AML-193 (cell line): ENCODE results near the gene SOSTDC1.
"Not testable (repeated sequence)": the region's sequence is repeated elsewhere in the genome, so short reads cannot be mapped to it uniquely, and the experiment has no call there.

ENCODE experiments used
- DNase-seq, 2 experiments: peaks; one replicate each; lab custom pipeline; 2025; lab: John Stamatoyannopoulos, UW

Gene SOSTDC1

GRCh38 chr7:16462431-16462889 is 3.1 kb downstream of the SOSTDC1 start:
- no peak for DNase-seq

- no peak for DNase-seq
Measured at GRCh38 chr7:16460789-16461493, 4.6 kb downstream of the SOSTDC1 start.

DNA sequence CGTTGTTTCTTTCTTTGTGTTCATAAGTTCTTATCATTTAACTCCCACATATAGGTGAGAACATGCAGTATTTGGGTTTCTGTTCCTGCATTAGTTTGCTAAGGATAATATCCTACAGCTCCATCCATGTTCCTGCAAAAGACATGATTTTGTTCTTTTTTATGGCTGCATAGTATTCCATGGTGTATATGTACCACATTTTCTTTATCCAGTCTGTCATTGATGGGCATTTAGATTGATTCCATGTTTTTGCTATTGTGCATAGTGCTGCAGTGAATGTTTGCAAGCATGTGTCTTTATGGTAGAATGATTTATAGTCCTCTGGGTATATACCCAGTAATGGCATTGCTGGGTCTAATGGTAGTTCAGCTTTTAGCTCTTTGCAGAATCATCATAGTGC is 9.2 kb downstream of the SOSTDC1 start:
- not testable (repeated sequence) for DNase-seq

- DNase-seq, result peak; percentile 3 to 12
Measured at GRCh38 chr7:16455591-16455990, 9.9 kb downstream of the SOSTDC1 start.

DNA sequence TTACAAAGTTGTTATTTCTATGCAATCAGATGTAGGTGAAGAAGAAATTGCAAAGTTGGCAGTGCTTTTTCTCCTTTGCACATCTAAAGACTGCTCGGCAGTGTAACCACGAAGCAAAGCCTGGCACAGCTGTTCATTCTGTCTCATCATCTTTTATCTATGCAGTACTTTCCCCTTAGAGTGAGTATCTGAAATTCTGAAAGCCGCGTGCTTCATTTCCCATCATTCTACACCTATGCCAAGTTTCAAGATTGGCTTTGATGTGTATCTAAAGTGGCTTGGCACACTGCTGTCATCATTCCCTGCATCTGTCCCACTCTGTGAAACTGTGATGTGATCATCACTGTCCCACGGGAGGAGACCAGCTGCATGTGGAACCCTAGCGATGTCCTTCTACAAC is 15.2 kb downstream of the SOSTDC1 start:
- DNase-seq, result no peak

- DNase-seq, result no peak
Measured at GRCh38 chr7:16447876-16448275, 17.7 kb downstream of the SOSTDC1 start.

DNA sequence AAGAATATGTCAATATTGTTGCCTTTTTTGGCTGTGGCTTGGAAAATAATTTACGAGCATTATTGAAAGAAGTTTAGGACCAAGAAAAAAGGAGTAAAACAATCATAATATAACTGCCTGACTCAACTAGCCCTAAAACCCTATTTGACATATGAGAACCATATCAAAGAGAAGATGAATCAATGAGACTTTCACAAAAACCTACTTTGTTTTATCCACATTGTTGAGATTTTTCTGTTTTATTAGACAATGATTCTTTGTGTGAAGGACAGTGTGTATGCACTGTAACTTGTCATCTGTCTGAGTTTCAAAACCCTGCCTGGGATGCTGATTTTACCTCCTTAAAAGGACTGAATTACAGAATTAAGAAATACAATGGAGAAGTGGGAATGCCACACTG is 19.0 kb downstream of the SOSTDC1 start:
- DNase-seq, result no peak

DNA sequence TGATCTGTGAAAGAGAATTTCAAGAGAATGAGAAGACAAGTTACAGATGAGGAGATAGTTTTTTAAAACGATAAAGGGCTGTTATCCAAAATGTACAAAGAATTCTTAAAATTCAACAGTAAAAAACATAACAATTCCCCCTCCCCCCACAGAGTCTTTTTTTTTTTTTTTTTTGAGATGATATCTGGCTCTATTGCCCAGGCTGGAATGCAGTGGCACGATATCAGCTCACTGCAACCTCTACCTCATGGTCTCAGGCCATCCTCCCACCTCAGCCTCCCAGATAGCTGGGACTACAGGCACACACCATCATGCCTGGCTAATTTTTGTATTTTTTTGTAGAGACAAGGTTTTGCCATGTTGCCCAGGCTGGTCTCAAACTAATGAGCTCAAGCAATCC is 21.7 kb downstream of the SOSTDC1 start:
- DNase-seq, result not testable (repeated sequence)

- DNase-seq, result no peak
Measured at GRCh38 chr7:16438988-16439387, 26.6 kb downstream of the SOSTDC1 start.

DNA sequence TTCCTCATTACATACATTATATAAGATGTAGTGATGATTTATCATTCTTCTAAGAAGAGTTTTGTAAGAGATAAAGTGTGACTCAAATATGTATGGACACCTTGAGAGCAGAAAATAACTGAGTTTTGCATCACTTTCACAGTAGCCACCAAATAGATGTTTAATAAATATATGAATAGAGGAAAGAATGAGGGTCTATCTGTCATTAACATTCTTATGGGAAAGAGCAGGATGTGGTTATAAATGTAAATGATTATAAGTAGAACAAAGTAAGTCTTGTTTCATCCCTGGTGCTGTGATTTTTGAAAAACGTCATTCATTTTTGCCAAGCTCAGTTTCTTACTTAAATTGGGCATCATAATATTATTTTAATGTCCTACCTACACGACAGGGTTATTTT is 29.2 kb downstream of the SOSTDC1 start:
- DNase-seq, result no peak

DNA sequence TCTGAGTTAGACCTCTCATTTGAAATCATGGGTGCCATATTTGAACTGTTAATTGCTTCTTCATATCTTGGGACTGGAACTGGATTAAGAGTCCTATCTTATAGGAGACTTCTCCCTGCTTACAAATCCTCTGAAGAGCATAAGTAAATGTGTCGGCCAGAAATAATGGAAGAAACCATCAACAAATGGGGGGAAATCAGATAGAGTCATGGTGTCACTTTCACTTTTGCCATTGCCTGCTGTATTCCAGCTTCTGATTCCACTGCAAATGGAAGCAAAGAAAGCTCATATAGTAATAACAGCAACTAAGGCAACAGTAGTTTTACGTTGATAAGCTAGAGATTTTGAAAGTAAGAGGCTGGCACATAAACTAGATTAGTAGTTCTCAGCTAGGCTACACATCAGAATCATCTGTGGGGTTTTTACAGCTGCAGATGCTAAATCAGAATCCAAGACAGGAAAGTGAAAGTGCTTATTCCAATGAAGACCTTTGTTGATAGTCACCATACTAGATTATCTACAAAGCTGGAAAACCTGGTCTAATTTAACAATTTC is 31.9 kb downstream of the SOSTDC1 start:
- no peak for DNase-seq

- no peak for DNase-seq
Measured at GRCh38 chr7:16432425-16432731, 33.2 kb downstream of the SOSTDC1 start.

DNA sequence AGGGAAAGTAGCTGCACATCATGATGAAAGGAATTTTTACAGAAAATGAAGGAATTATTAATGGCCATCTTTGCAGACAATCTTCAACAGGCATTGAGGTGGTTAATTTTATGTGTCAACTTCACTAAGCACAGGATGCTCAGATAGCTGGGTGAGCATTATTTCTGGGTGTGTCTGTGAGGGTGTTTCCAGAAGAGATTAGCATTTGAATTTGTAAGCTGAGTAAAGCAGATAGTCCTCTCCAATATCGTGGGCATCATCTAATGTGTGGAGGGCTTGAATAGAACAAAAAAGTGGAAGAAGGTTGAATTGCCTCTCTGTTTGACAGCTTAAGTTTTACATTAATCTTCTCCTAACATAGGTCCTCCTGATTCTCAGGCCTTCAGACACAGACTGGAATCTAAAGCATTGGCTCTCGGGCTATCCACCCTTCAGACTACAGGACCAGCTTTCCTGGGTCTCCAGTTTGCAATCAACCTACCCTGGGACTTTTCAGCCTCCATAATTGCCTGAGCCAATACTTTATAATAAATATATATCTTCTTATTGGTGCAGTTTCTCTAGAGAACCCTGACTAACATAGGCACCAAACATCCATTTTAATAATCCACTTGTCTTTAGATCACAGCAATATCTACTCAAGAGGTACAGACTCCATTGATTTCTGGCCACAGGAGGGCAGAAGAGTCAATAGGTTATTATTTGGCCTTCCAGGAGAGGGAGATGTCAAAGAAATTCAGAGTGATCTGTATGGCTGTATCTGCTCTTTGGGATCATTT is 33.7 kb downstream of the SOSTDC1 start:
- peak; percentile 37 to 50 for DNase-seq

- DNase-seq, result no peak
Measured at GRCh38 chr7:16430133-16430532, 35.4 kb downstream of the SOSTDC1 start.

DNA sequence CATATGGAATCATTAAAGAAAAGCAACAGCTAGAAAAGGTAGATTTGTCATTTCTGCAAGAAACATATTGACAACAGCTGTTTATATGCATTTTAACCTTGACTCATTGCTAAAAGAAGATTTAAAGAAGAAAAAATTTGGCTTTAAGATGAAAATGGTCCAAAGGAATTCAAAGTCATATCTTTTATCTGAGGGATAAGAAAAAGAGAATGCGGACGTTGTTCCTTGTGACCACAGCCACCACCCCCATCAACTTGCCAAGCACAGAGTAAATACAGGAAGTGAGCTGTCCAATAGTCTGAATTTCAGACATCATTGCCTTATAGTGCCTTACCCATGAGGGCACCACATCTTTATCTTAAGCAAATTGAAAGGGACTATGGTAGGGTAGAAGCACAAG is 36.9 kb downstream of the SOSTDC1 start:
- DNase-seq, result no peak

- no peak for DNase-seq
Measured at GRCh38 chr7:16428182-16428581, 37.4 kb downstream of the SOSTDC1 start.

GRCh38 chr7:16423761-16424160 is 41.8 kb downstream of the SOSTDC1 start:
- no peak for DNase-seq

DNA sequence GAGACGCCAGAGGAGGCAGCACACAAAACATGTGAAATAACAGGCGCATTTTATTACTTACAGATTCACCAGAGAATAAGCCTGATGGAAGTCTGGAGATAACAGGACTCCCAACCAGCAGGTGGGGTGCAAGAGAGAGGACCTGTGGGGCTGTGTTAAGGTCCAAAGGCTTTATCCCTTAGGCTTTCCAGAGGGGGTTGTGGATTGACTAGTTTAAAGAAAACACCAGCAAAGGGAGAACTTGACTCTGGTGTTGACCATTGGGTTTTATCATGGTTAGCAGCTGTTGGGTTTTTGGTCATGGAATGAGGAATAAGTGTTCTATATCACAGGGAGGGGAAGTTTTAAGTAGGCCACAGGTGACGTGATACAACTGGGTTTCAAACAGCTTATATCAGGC is 42.6 kb downstream of the SOSTDC1 start:
- no peak for DNase-seq

DNA sequence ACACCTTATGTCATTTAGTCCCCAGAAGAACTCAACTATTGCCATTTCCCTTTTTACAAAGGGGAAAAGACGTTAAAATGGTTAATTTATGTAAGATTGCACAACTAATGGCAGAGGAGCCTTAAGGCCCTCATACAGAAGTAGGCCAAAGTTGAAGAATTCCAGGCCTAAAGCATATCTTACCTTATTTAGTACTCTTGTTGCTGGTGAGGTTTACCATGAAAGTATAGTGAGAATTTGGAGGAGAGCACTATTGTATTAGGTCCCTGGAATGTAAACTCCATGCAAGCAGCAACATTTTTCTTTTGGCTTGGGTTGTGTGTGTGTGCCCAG is 43.5 kb downstream of the SOSTDC1 start:
- peak; percentile 34 to 50 for DNase-seq

DNA sequence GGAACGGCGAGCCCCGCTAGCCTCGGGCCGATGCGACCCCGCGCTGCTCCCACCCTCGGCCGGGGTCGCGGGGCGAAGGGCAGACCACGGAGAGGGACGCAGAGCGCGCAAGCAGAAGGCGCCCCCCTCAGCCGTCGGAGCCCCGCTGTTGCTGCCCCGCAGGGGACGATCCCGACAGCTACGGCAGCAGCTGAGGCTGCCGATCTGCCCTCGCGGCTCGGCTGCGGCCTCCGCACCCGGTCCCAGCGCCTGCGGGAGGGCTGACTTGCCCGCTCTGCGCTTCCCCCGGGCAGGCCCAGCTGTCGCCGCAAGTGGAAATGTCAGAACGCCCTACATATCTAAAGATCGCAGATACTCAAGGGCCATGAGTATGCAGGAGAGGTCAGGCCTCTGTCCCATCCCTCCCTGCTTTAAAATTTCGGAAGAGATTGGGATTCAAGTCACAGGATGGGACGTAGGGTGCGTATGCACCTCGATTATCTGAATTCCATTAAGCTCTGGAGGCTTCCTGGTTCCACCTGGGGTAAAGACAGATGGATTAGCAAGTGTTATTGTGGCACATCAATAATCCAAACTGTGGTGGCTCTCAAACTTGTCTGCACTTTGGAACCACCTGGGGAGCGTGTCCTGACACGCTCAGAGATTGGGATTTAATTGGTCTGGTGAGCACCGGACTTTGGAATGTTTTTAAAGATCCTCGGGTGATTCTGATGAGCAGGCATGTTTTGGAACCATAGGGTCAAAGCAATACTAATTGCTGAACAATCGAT is 44.0 kb downstream of the SOSTDC1 start, which contains the start of gene CRPPA:
Gene CRPPA (minus strand): TSS at position 206 of the 770 bp plus-strand sequence. CDS start 216 bp downstream, outside the sequence.
- peak; percentile 18 to 20 for DNase-seq

GRCh38 chr7:16420649-16421332 is 44.7 kb downstream of the SOSTDC1 start:
- DNase-seq, result peak; percentile 91 to 93

GRCh38 chr7:16420329-16420648 is 45.2 kb downstream of the SOSTDC1 start:
- no peak for DNase-seq
